ENCODE results near the gene GABRD.
"Not testable (repeated sequence)": the region's sequence is repeated elsewhere in the genome, so short reads cannot be mapped to it uniquely, and the experiment has no call there.

The GABRD gene

DNA sequence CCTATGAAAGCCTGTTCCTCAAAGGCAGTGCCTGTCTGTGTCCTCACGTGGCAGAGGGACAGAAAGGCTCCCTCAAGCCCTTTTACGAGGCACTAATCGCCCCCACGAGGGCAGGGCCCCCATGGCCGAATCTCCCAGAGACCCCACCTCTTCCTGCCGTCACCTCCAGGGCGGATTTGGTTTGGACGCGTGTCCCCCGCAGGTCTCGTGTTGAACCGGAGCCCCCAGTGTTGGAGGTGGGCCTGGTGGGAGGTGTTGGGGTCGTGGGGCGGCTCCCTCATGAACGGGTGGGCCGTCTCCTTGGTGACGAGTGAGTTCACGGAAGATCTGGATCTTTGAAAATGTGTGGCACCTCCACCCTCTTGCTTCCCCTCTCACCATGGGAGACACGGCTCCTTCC is 43.1 kb upstream of the GABRD start:
- Histone ChIP-seq H3K4me3 (ENCODE audit: insufficient read depth, low read depth, low read length, poor library complexity, severe bottlenecking) (no peak overlapping the region), H3K27me3 (replicated peaks; ENCODE audit: control insufficient read depth, insufficient read depth, low read length, poor library complexity, severe bottlenecking) (no peaks in the 10 kb centered on the region), H3K27ac (ENCODE audit: insufficient read depth, low read length, poor library complexity, severe bottlenecking) (no peak overlapping the region), H3K36me3 (ENCODE audit: control insufficient read depth, insufficient read depth, low read length) (no peaks in the 10 kb centered on the region), H3K4me1 (ENCODE audit: control insufficient read depth, insufficient read depth, low read length, poor library complexity, severe bottlenecking) (no peaks in the 10 kb centered on the region), H3K9me3 (ENCODE audit: control insufficient read depth, low read length) (no peaks in the 10 kb centered on the region)
- DNase-seq, result no peak

DNA sequence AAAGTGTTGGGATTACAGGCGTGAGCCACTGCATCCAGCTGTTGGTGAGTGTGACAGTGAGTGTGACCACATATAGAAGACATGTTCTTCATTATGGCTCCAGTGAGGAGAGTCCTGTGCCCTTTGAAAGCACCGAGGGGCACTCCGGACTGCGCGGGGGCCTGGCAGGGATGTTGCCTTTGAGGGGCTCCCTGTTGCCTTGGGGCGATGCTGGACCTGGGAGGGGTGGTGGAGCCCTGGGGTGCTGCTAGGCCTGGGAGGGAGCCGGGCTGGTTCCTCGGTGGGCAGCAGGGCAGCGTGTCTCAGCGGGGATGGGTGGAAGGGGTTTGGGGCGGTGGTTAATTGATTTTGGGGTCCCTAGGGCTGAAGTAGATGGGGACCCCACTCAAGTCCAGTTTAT is 41.0 kb upstream of the GABRD start:
- no peaks in the 10 kb centered on the region for H3K4me1 ChIP-seq (ENCODE audit: control insufficient read depth, insufficient read depth, low read length, poor library complexity, severe bottlenecking)
- H3K27ac ChIP-seq (ENCODE audit: insufficient read depth, low read length, poor library complexity, severe bottlenecking), result no peak overlapping the region
- H3K4me3 ChIP-seq (ENCODE audit: insufficient read depth, low read depth, low read length, poor library complexity, severe bottlenecking), result no peak overlapping the region
- no peaks in the 10 kb centered on the region for H3K36me3 ChIP-seq (ENCODE audit: control insufficient read depth, insufficient read depth, low read length)
- H3K9me3 ChIP-seq (ENCODE audit: control insufficient read depth, low read length), result no peaks in the 10 kb centered on the region
- H3K27me3 ChIP-seq (replicated peaks; ENCODE audit: control insufficient read depth, insufficient read depth, low read length, poor library complexity, severe bottlenecking), result no peaks in the 10 kb centered on the region
- DNase-seq, result no peak

DNA sequence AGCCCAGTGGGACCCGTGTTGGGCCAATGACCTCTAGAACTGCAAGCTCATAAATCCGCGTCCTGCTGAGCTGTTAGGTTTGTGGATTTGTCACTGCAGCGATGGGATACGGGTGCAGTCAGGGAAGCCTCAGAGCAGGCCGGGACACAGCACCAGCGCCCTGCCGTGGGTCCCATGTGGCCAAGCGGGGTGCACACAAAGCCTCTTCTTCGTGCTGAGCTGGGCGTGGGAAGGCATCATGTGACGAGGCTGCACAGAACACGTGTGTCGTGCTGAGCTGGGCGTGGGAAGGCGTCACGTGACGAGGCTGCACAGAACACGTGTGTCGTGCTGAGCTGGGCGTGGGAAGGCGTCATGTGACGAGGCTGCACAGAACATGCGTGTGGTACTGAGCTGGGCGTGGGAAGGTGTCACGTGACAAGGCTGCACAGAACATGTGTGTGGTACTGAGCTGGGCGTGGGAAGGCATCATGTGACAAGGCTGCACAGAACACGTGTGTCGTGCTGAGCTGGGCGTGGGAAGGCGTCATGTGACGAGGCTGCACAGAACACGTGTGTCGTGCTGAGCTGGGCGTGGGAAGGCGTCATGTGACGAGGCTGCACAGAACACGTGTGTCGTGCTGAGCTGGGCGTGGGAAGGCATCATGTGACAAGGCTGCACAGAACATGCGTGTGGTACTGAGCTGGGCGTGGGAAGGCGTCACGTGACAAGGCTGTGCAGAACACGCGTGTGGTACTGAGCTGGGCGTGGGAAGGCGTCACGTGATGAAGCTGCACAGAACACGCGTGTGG is 40.3 kb upstream of the GABRD start:
- not testable (repeated sequence) for H3K4me3 ChIP-seq (ENCODE audit: insufficient read depth, low read depth, low read length, poor library complexity, severe bottlenecking); H3K9me3 ChIP-seq (ENCODE audit: control insufficient read depth, low read length); H3K4me1 ChIP-seq (ENCODE audit: control insufficient read depth, insufficient read depth, low read length, poor library complexity, severe bottlenecking); H3K27ac ChIP-seq (ENCODE audit: insufficient read depth, low read length, poor library complexity, severe bottlenecking); H3K27me3 ChIP-seq (replicated peaks; ENCODE audit: control insufficient read depth, insufficient read depth, low read length, poor library complexity, severe bottlenecking); DNase-seq; H3K36me3 ChIP-seq (ENCODE audit: control insufficient read depth, insufficient read depth, low read length)

DNA sequence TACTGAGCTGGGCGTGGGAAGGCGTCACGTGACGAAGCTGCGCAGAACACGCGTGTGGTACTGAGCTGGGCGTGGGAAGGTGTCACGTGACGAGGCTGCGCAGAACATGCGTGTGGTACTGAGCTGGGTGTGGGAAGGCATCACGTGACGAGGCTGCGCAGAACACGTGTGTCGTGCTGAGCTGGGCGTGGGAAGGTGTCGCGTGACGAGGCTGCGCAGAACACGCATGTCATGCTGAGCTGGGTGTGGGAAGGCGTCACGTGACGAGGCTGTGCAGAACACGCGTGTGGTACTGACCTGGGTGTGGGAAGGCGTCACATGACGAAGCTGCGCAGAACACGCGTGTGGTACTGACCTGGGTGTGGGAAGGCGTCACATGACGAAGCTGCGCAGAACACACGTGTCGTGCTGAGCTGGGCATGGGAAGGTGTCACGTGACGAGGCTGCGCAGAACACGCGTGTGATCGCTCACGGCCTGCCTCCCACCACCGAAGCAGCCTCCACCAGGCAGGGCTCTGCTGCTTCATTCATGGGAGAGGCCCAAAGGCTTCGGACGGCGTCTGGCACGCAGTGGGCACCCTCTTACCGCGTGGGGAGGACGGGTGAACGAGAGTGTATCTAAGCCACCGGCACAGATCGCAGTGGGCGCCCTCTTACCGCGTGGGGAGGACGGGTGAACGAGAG is 39.5 kb upstream of the GABRD start:
- no peaks in the 10 kb centered on the region for H3K36me3 ChIP-seq (ENCODE audit: control insufficient read depth, insufficient read depth, low read length)
- H3K4me3 ChIP-seq (ENCODE audit: insufficient read depth, low read depth, low read length, poor library complexity, severe bottlenecking), result no peak overlapping the region
- H3K27ac ChIP-seq (ENCODE audit: insufficient read depth, low read length, poor library complexity, severe bottlenecking), result no peak overlapping the region
- no peaks in the 10 kb centered on the region for H3K9me3 ChIP-seq (ENCODE audit: control insufficient read depth, low read length)
- no peaks in the 10 kb centered on the region for H3K27me3 ChIP-seq (replicated peaks; ENCODE audit: control insufficient read depth, insufficient read depth, low read length, poor library complexity, severe bottlenecking)
- H3K4me1 ChIP-seq (ENCODE audit: control insufficient read depth, insufficient read depth, low read length, poor library complexity, severe bottlenecking), result no peaks in the 10 kb centered on the region
- DNase-seq, result no peak

DNA sequence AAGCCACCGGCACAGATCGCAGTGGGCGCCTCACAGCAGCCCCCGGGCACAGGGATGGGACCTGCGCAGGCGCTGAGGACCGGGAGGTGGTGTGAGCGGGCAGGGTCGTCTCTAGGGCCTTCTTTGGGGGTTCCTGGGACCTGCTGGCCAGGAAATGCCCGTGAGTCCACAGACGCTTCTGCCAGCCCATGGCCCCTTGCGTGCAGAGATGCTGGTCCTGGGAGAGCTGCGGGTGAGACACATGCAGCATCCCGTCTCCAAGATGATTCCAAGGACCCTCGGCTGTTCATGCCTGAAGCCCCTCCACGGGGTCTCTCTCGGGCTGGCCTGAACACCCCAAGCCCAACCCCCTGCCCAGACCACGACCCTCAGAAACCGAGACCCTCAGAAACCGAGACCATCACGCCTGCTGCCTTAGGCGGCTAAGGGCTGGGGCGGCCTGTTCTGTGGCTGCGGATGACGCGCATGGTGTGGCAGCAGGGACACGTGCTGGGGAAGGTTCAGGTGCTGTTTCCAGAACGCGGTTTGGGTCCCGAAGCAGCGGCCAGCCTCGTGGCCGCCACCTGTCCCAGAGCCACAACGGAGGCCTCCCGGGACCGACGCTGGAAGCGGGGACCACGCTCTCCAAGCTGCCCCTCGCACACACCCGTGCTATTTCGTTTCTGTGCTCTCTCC is 38.5 kb upstream of the GABRD start:
- Histone ChIP-seq H3K9me3 (ENCODE audit: control insufficient read depth, low read length) (no peaks in the 10 kb centered on the region), H3K27me3 (replicated peaks; ENCODE audit: control insufficient read depth, insufficient read depth, low read length, poor library complexity, severe bottlenecking) (no peaks in the 10 kb centered on the region), H3K4me1 (ENCODE audit: control insufficient read depth, insufficient read depth, low read length, poor library complexity, severe bottlenecking) (no peaks in the 10 kb centered on the region), H3K36me3 (ENCODE audit: control insufficient read depth, insufficient read depth, low read length) (no peaks in the 10 kb centered on the region), H3K27ac (ENCODE audit: insufficient read depth, low read length, poor library complexity, severe bottlenecking) (no peak overlapping the region), H3K4me3 (ENCODE audit: insufficient read depth, low read depth, low read length, poor library complexity, severe bottlenecking) (no peak overlapping the region)
- DNase-seq, result no peak

DNA sequence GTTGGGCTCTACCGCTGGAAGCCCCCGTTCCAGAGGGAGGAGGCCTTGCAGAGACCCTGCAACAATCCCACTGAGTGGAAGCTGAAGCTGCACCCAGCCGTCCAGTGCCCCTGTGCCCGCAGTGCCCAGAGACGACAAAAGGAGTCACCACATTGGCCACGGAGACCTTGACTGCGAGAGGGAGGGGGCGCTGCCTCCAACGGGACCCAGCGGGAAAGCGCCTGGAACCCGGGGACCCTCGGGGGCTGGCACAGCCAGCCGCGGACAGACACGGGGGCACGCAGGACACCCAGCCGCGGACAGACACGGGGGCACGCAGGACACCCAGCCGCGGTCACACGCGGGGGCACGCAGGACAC is 38.0 kb upstream of the GABRD start:
- H3K36me3 ChIP-seq (ENCODE audit: control insufficient read depth, insufficient read depth, low read length), result no peaks in the 10 kb centered on the region
- H3K9me3 ChIP-seq (ENCODE audit: control insufficient read depth, low read length), result no peaks in the 10 kb centered on the region
- DNase-seq, result no peak
- H3K4me3 ChIP-seq (ENCODE audit: insufficient read depth, low read depth, low read length, poor library complexity, severe bottlenecking), result no peak overlapping the region
- no peaks in the 10 kb centered on the region for H3K27me3 ChIP-seq (replicated peaks; ENCODE audit: control insufficient read depth, insufficient read depth, low read length, poor library complexity, severe bottlenecking)
- H3K4me1 ChIP-seq (ENCODE audit: control insufficient read depth, insufficient read depth, low read length, poor library complexity, severe bottlenecking), result no peaks in the 10 kb centered on the region
- no peak overlapping the region for H3K27ac ChIP-seq (ENCODE audit: insufficient read depth, low read length, poor library complexity, severe bottlenecking)

DNA sequence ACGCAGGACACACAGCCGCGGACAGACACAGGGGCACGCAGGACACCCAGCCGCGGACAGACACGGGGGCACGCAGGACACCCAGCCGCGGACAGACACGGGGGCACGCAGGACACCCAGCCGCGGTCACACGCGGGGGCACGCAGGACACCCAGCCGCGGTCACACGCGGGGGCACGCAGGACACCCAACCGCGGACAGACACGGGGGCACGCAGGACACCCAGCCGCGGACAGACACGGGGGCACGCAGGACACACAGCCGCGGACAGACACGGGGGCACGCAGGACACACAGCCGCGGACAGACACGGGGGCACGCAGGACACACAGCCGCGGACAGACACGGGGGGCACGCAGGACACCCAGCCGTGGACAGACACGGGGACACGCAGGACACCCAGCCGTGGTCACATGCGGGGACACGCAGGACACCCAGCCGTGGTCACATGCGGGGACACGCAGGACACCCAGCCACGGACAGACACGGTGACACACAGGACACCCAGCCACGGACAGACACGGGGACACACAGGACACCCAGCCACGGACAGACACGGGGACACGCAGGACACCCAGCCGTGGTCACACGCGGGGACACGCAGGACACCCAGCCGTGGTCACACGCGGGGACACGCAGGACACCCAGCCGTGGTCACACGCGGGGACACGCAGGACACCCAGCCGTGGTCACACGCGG is 37.4 kb upstream of the GABRD start:
- not testable (repeated sequence) for H3K27me3 ChIP-seq (replicated peaks; ENCODE audit: control insufficient read depth, insufficient read depth, low read length, poor library complexity, severe bottlenecking); H3K27ac ChIP-seq (ENCODE audit: insufficient read depth, low read length, poor library complexity, severe bottlenecking); H3K36me3 ChIP-seq (ENCODE audit: control insufficient read depth, insufficient read depth, low read length); H3K4me3 ChIP-seq (ENCODE audit: insufficient read depth, low read depth, low read length, poor library complexity, severe bottlenecking); H3K4me1 ChIP-seq (ENCODE audit: control insufficient read depth, insufficient read depth, low read length, poor library complexity, severe bottlenecking); DNase-seq; H3K9me3 ChIP-seq (ENCODE audit: control insufficient read depth, low read length)

DNA sequence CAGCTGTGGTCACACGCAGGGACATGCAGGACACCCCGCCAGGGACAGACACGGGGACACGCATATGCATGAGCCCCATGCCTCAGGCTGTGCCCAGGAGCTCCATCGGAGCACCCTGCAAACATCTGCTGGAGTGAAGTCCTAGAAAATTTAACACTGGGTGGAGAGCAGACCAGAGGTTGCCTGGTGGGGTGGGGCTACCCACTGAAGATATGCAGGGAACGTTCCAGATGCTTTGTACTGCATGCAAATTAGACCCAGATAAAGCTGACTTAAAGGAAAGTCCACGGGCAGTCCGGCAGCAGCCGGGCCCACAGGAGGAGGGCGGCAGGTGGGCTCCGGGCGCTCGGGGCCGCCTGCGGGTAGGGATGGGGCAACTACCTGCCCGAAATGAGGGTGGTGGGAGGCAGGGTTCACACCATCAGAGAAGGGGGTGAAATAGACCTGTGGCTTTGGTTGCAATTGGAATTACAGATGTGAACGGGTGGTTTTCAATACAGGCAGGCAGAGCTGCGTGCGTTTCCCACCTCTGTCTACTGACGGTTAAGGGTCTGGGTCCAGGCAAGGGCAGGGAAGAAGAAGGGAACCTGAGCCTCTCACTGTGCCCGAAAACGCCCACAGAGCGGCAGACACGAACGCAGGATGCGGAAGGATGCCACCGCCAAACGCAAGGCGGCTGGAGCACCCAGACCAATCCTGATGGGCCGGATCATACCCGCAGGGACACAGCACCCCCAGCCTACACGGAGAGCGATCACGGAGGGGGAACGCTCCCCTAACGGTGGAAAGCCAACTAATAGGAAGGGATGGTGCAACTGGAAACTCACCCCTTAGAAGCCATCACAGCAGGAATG is 36.5 kb upstream of the GABRD start:
- Histone ChIP-seq H3K4me1 (ENCODE audit: control insufficient read depth, insufficient read depth, low read length, poor library complexity, severe bottlenecking) (no peaks in the 10 kb centered on the region), H3K4me3 (ENCODE audit: insufficient read depth, low read depth, low read length, poor library complexity, severe bottlenecking) (no peak overlapping the region), H3K36me3 (ENCODE audit: control insufficient read depth, insufficient read depth, low read length) (no peaks in the 10 kb centered on the region), H3K27me3 (replicated peaks; ENCODE audit: control insufficient read depth, insufficient read depth, low read length, poor library complexity, severe bottlenecking) (no peaks in the 10 kb centered on the region), H3K9me3 (ENCODE audit: control insufficient read depth, low read length) (no peaks in the 10 kb centered on the region), H3K27ac (ENCODE audit: insufficient read depth, low read length, poor library complexity, severe bottlenecking) (no peak overlapping the region)
- DNase-seq, result no peak

DNA sequence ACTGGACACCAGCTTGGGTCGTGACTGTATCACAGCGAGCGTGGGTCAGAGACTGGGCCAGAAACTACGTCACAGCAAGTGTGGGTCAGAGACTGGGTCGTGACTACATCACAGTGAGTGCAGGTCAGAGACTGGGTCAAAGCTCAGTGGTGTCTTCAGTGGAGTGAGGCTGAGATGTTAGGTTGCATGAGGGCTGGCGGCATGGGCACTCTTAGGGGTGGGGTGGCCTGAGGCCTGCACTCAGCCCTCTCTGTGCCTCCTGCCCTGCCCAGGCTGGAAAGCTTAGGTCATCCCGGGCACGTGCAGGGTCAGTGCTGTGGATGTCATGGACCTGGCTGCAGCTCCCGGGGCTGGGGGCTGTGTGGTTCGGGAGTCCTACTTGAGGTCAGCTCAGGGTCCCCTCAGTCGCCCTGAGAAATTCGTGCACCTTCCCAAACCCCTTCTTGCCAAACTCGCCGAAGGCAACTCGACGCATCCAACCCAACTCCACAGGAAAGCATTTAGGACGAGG is 34.5 kb upstream of the GABRD start:
- H3K9me3 ChIP-seq (ENCODE audit: control insufficient read depth, low read length), result no peaks in the 10 kb centered on the region
- no peak for DNase-seq
- no peak overlapping the region for H3K27ac ChIP-seq (ENCODE audit: insufficient read depth, low read length, poor library complexity, severe bottlenecking)
- no peaks in the 10 kb centered on the region for H3K36me3 ChIP-seq (ENCODE audit: control insufficient read depth, insufficient read depth, low read length)
- no peaks in the 10 kb centered on the region for H3K4me1 ChIP-seq (ENCODE audit: control insufficient read depth, insufficient read depth, low read length, poor library complexity, severe bottlenecking)
- H3K4me3 ChIP-seq (ENCODE audit: insufficient read depth, low read depth, low read length, poor library complexity, severe bottlenecking), result no peak overlapping the region
- peaks cover 3% of the 10 kb centered on the region for H3K27me3 ChIP-seq (replicated peaks; ENCODE audit: control insufficient read depth, insufficient read depth, low read length, poor library complexity, severe bottlenecking)

Measured in effector memory CD4-positive, alpha-beta T cell (primary cell).